ENCODE results near the gene PALD1.

The PALD1 gene

GRCh38 chr10:70478191-70479164 is at the start of gene PALD1:
PALD1 (plus strand) TSS chr10:70478767; CDS start chr10:70525952, 47,185 bp downstream.
- peak; percentile 60 for DNase-seq (ENCODE audit: low spot score)

GRCh38 chr10:70430493-70431445 is 47.8 kb upstream of the PALD1 start:
- DNase-seq (ENCODE audit: low spot score), result peak; percentile 57

GRCh38 chr10:70432101-70432500 is 46.5 kb upstream of the PALD1 start:
- no peak for DNase-seq (ENCODE audit: low spot score)

GRCh38 chr10:70432561-70433263 is 45.9 kb upstream of the PALD1 start:
- no peak for DNase-seq (ENCODE audit: low spot score)

- DNase-seq (ENCODE audit: low spot score), result peak; percentile 86
Measured at GRCh38 chr10:70433581-70434280, 44.8 kb upstream of the PALD1 start.

GRCh38 chr10:70435241-70436085 is 43.1 kb upstream of the PALD1 start:
- no peak for DNase-seq (ENCODE audit: low spot score)

- DNase-seq (ENCODE audit: low spot score), result no peak
Measured at GRCh38 chr10:70437721-70438120, 40.8 kb upstream of the PALD1 start.

- no peak for DNase-seq (ENCODE audit: low spot score)
Measured at GRCh38 chr10:70440296-70441160, 38.0 kb upstream of the PALD1 start.

- DNase-seq (ENCODE audit: low spot score), result no peak
Measured at GRCh38 chr10:70441161-70441894, 37.2 kb upstream of the PALD1 start, which contains the start of gene NODAL. NODAL (minus strand) TSS chr10:70441681; CDS start chr10:70441667, 14 bp downstream.

- DNase-seq (ENCODE audit: low spot score), result no peak
Measured at GRCh38 chr10:70441895-70442309, 36.7 kb upstream of the PALD1 start.

GRCh38 chr10:70442332-70442988 is 36.1 kb upstream of the PALD1 start:
- no peak for DNase-seq (ENCODE audit: low spot score)

GRCh38 chr10:70444744-70445143 is 33.8 kb upstream of the PALD1 start:
- DNase-seq (ENCODE audit: low spot score), result no peak

GRCh38 chr10:70445718-70446657 is 32.6 kb upstream of the PALD1 start:
- peak; percentile 73 for DNase-seq (ENCODE audit: low spot score)

- DNase-seq (ENCODE audit: low spot score), result no peak
Measured at GRCh38 chr10:70448236-70448635, 30.3 kb upstream of the PALD1 start.

GRCh38 chr10:70455213-70455630 is 23.3 kb upstream of the PALD1 start:
- DNase-seq (ENCODE audit: low spot score), result no peak

- DNase-seq (ENCODE audit: low spot score), result no peak
Measured at GRCh38 chr10:70456164-70456563, 22.4 kb upstream of the PALD1 start.
